HepG2 (cell line): ENCODE data around the gene TMTC3. TPM values are rescaled to one million over a fixed set of nuclear protein-coding genes. Genes with fewer than 3 reads are reported as not detected.

Experiments used
- ATAC-seq: fragments of 200-7000 bp; cut with Tn5 transposase; 3 replicates; pipeline ENCODE4 v1.9.1; 2020; ENCODE audit warnings: mild to moderate bottlenecking, moderate library complexity
- Bru-seq: library from RNA; stranded (reverse); fragments of 400-500 nt; gene quantifications from one replicate; lab custom pipeline; 2021; lab: Mats Ljungman, UMichigan
- BruChase-seq, 2 experiments: library from RNA; stranded (reverse); fragments of 400-500 nt; gene quantifications; one replicate each; lab custom pipeline; 2021; lab: Mats Ljungman, UMichigan
- BruUV-seq: library from RNA; stranded (reverse); fragments of 400-500 nt; replicated peaks from 2 replicates; lab custom pipeline; 2021; lab: Mats Ljungman, UMichigan
- CTCF ChIA-PET: fragments of 300-600 bp; formaldehyde crosslinking; extraction: SDS; loops from one replicate; lab custom pipeline; 2021; ENCODE audit warnings: low total read pairs, inconsistent platforms, low intra/inter-chr PET ratio; lab: Yijun Ruan, JAX
- POLR2A ChIA-PET: fragments of 350-600 bp; sonication (Branson Sonifier 250); formaldehyde crosslinking; loops from one replicate; lab custom pipeline; 2020; ENCODE audit warnings: antibody characterized with exemption, inconsistent platforms; lab: Yijun Ruan, JAX
- DNase-seq: peaks from one replicate; pipeline ENCODE4 v3.0.0-alpha.2; 2015; ENCODE audit warnings: low spot score
- FAIRE-seq: peaks from 3 replicates; lab custom pipeline; 2011; peaks lifted over from hg19 to GRCh38; lab: Jason Lieb, UNC
- H2AFZ ChIP-seq: one replicate; pipeline ENCODE4 v1.6.1; 2011; ENCODE audit warnings: low read length, inconsistent platforms
- H3K27ac ChIP-seq: fragments of 300-600 bp; 3 replicates; pipeline ENCODE4 v1.8.0; 2011; ENCODE audit warnings: mixed run types, mild to moderate bottlenecking, mixed read lengths, low read length, inconsistent platforms; ENCODE audit not compliant: insufficient read depth; ENCODE audit errors: extremely low read length
- H3K27me3 ChIP-seq, 2 experiments: fragments of 200-600 bp in 1 of 2; 2 replicates in 1 of 2; 3 replicates in 1 of 2; pipeline versions ENCODE4 v1.6.0 to v1.8.0; 2011; ENCODE audit warnings: low read length in 2 of 2, mild to moderate bottlenecking in 2 of 2, moderate library complexity in 2 of 2, inconsistent platforms in 1 of 2; ENCODE audit not compliant: insufficient read depth in 2 of 2, control insufficient read depth in 1 of 2
- H3K36me3 ChIP-seq, 2 experiments: fragments of 200-600 bp in 1 of 2; replicated peaks in 1 of 2; 2 replicates in 1 of 2; 3 replicates in 1 of 2; pipeline versions ENCODE4 v1.5.1 to v1.8.0; 2011; ENCODE audit warnings: low read length in 2 of 2, inconsistent platforms in 1 of 2; ENCODE audit not compliant: insufficient read depth in 2 of 2, control insufficient read depth in 1 of 2
- H3K4me1 ChIP-seq: 2 replicates; pipeline ENCODE4 v1.5.1; 2012; ENCODE audit warnings: low read length, inconsistent platforms; ENCODE audit not compliant: insufficient read depth
- H3K4me2 ChIP-seq: 2 replicates; pipeline ENCODE4 v1.6.0; 2011; ENCODE audit warnings: low read depth, low read length, inconsistent platforms
- H3K4me3 ChIP-seq, 3 experiments: fragments of 200-600 bp in 1 of 3; sonication (generic), shearing (Covaris generic) in 1 of 3; replicated peaks in 1 of 3; 2 replicates each; pipeline ENCODE4 v1.5.1; 2011 to 2016; ENCODE audit warnings: low read length in 3 of 3, inconsistent platforms in 2 of 3, low read depth in 2 of 3, mild to moderate bottlenecking in 2 of 3, control low read depth in 1 of 3, mixed read lengths in 1 of 3; ENCODE audit not compliant: insufficient read depth in 1 of 3
- H3K79me2 ChIP-seq: one replicate; pipeline ENCODE4 v1.6.1; 2011; ENCODE audit warnings: low read length, inconsistent platforms; ENCODE audit not compliant: insufficient read depth
- H3K9ac ChIP-seq: 2 replicates; pipeline ENCODE4 v1.6.0; 2011; ENCODE audit warnings: mild to moderate bottlenecking, low read depth, low read length, inconsistent platforms; ENCODE audit not compliant: insufficient read depth
- H3K9me3 ChIP-seq: 2 replicates; pipeline ENCODE4 v1.5.1; 2012; ENCODE audit warnings: mild to moderate bottlenecking, low read length
- H4K20me1 ChIP-seq: 2 replicates; pipeline ENCODE4 v1.6.0; 2011; ENCODE audit warnings: inconsistent platforms, mild to moderate bottlenecking, low read length, moderate library complexity; ENCODE audit not compliant: insufficient read depth
- FOXC1 ChIP-seq: sonication (generic); formaldehyde crosslinking; IDR thresholded peaks from 2 replicates; pipeline ENCODE4 v1.8.0; 2022; ENCODE audit warnings: mild to moderate bottlenecking, missing genetic modification reagents, borderline replicate concordance
- IRX3 ChIP-seq: sonication (generic); formaldehyde crosslinking; IDR thresholded peaks from 2 replicates; pipeline ENCODE4 v1.8.1; 2023; ENCODE audit warnings: mild to moderate bottlenecking, low read depth, missing genetic modification reagents, borderline replicate concordance
- KDM2A ChIP-seq: sonication (generic); formaldehyde crosslinking; IDR thresholded peaks from 2 replicates; pipeline ENCODE4 v1.4.0; 2020; ENCODE audit warnings: low read depth, missing genetic modification reagents, borderline replicate concordance
- ZNF180 ChIP-seq: sonication (generic); formaldehyde crosslinking; IDR thresholded peaks from 2 replicates; pipeline ENCODE4 v1.4.0; 2020; ENCODE audit warnings: low read depth, missing genetic modification reagents, borderline replicate concordance
- ZNF30 ChIP-seq: sonication (generic); formaldehyde crosslinking; IDR thresholded peaks from 2 replicates; pipeline ENCODE4 v1.5.0; 2020; ENCODE audit warnings: mild to moderate bottlenecking, missing genetic modification reagents
- WGBS: methylation state at CpG from one replicate; pipeline ENCODE4 v1.1.6; 2017; ENCODE audit warnings: low lambda C conversion rate; 5-methylcytosine and 5-hydroxymethylcytosine counted together
- in situ Hi-C: cut with HindIII; loops from 2 replicates; pipeline ENCODE4 v1.10.0; 2017; ENCODE audit warnings: low pct_unique_long_range_greater_than_20kb; ENCODE audit not compliant: extremely low pct_ligation_motif_present
- intact Hi-C: fragments of 100-400 bp; cut with micrococcal nuclease; formaldehyde crosslinking; loops from one replicate; pipeline ENCODE4 v1.10.0; 2022; ENCODE audit not compliant: unreplicated experiment
- long read RNA-seq, 2 experiments: library from RNA in 1 of 2; library from polyadenylated mRNA in 1 of 2; stranded (forward) in 1 of 2; unstranded in 1 of 2; transcript quantifications; one replicate each; pipeline ENCODE4 v2.0.0, GENCODE V29; 2019 to 2022
- polyA minus RNA-seq, 3 experiments: library from RNA; depleted of rRNA, polyadenylated mRNA; stranded (reverse); fragments of >200 nt; gene quantifications; 2 replicates each; pipeline ENCODE4 v1.2.3, GENCODE V29; 2011; ENCODE audit warnings: low replicate concordance in 1 of 3
- polyA plus RNA-seq, 8 experiments: library from polyadenylated mRNA; depleted of rRNA in 3 of 8; stranded (reverse) in 7 of 8; unstranded in 1 of 8; fragments of >200 nt; fragmentation: Illumina TruSeq in 4 of 8; extraction: Trizol in 4 of 8; gene quantifications; 2 replicates each; pipeline versions ENCODE4 v1.2.1 to v1.2.3, GENCODE V29; 2011 to 2016; ENCODE audit warnings: low read depth in 4 of 8, missing spikeins in 1 of 8, mixed read lengths in 1 of 8; ENCODE audit not compliant: insufficient read depth in 1 of 8
- total RNA-seq, 5 experiments: library from RNA; depleted of rRNA; stranded (reverse); fragments of >200 nt; fragmentation: Illumina TruSeq; extraction: Trizol; gene quantifications; 2 replicates each; pipeline ENCODE4 v1.2.3, GENCODE V29; 2016; ENCODE audit warnings: low read depth in 1 of 5
- TF ChIP-seq, protein P1 (sequence below): sonication (generic); formaldehyde crosslinking; IDR thresholded peaks from 2 replicates; pipeline ENCODE4 v1.9.0; 2022; ENCODE audit warnings: low read depth, missing genetic modification reagents
- TF ChIP-seq, protein P2 (sequence below): sonication (generic); formaldehyde crosslinking; IDR thresholded peaks from 2 replicates; pipeline ENCODE4 v1.4.0; 2020; ENCODE audit warnings: mild to moderate bottlenecking, missing genetic modification reagents

The TMTC3 gene
- total RNA-seq (2016; rRNA removed; fragmentation: Illumina TruSeq; extraction: Trizol) (18.6 and 22.5 TPM in 2 replicates), polyA plus RNA-seq (2011; rRNA removed) (4.2 and 6.3 TPM in 2 replicates), polyA minus RNA-seq (2011; rRNA and poly(A)+ RNA removed; ENCODE audit: low replicate concordance) (18.8 and 31.6 TPM in 2 replicates), Bru-seq, nascent RNA (percentile 57 among the genes with signal in this experiment), BruChase-seq, experiment 1, labeled RNA remaining after a 6-hour chase (percentile 68 among the genes with signal in this experiment), BruChase-seq, experiment 2, labeled RNA remaining after a 2-hour chase (percentile 59 among the genes with signal in this experiment)
- 5.6 and 7.3 TPM in 2 replicates for total RNA-seq (2016; cell fraction: cytosol; rRNA removed; fragmentation: Illumina TruSeq; extraction: Trizol; ENCODE audit: low read depth)
- total RNA-seq (2016; cell fraction: insoluble cytoplasmic fraction; rRNA removed; fragmentation: Illumina TruSeq; extraction: Trizol): 18.4 and 24.0 TPM in 2 replicates
- total RNA-seq (2016; cell fraction: membrane; rRNA removed; fragmentation: Illumina TruSeq; extraction: Trizol): 8.7 and 11.5 TPM in 2 replicates
- 22.3 and 26.5 TPM in 2 replicates for total RNA-seq (2016; cell fraction: nucleus; rRNA removed; fragmentation: Illumina TruSeq; extraction: Trizol)
- polyA plus RNA-seq (2011; cell fraction: cytosol; rRNA removed): 1.8 and 3.5 TPM in 2 replicates
- polyA plus RNA-seq (2011; cell fraction: nucleus; rRNA removed): 0.84 and 1.2 TPM in 2 replicates
- 3.4 and 4.2 TPM in 2 replicates for polyA plus RNA-seq (2012)
- polyA plus RNA-seq (2016; cell fraction: cytosol; fragmentation: Illumina TruSeq; extraction: Trizol; ENCODE audit: low read depth): 0.27 and 0.31 TPM in 2 replicates
- 5.5 and 6.0 TPM in 2 replicates for polyA plus RNA-seq (2016; cell fraction: insoluble cytoplasmic fraction; fragmentation: Illumina TruSeq; extraction: Trizol; ENCODE audit: low read depth)
- polyA plus RNA-seq (2016; cell fraction: membrane; fragmentation: Illumina TruSeq; extraction: Trizol; ENCODE audit: low read depth): 0.89 and 1.1 TPM in 2 replicates
- polyA plus RNA-seq (2016; cell fraction: nucleus; fragmentation: Illumina TruSeq; extraction: Trizol; ENCODE audit: insufficient read depth, low read depth): 12.1 and 12.7 TPM in 2 replicates
- polyA minus RNA-seq (2011; cell fraction: cytosol; rRNA and poly(A)+ RNA removed): 19.4 and 20.7 TPM in 2 replicates
- polyA minus RNA-seq (2011; cell fraction: nucleus; rRNA and poly(A)+ RNA removed): 8.9 and 12.7 TPM in 2 replicates
- long read RNA-seq, experiment 1, full-length matches to known transcripts: 1 of 12 reads
- long read RNA-seq, experiment 1, partial matches to known transcripts: 0 of 12 reads
- long read RNA-seq, experiment 1, other reads (novel, unspliced or antisense): 11 of 12 reads
- long read RNA-seq, experiment 2, full-length matches to known transcripts: 1 of 15 reads
- long read RNA-seq, experiment 2, partial matches to known transcripts: 0 of 15 reads
- long read RNA-seq, experiment 2, other reads (novel, unspliced or antisense): 14 of 15 reads

DNA sequence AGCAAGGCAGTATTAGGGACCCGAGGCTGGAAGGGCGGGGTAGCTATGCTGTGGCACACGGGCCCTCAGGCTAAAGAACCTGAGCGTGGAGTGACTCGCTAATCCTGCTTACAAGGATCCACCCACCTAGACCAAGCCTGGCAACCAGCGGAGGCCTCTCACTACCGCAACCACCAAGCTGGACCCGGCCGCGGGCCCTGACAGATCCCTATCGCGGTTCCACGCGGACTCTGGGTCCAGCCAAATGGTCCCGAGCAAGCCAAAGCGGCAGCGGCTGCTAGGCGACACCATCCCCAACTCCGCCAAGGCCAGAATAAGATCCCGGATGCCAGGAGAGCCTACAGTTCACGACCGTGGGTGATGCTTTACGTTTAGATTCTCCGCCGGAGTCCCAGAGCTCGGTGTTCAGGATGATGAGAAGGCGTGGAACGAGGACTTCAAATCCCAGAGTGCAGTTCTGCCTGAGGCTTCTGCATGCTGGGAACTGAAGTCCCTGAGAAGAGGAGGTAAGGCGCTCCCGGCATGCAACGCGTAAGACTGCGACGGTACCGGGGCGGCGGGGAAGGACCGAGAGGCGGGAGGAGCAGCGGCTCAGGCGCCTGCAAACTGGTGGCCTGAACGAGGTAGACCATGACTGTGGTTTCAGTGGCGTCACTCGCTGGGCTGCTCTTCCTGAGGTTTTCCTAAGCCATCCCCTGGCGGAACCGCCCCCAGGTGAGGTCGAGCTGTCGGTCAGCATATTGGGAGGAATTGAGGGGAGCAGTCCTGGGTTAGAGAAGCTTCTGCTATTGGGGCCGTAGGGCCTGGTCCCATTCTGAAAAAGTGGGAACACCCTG, at the start of gene TMTC3, which contains the start of gene CEP290:
Gene TMTC3, plus strand, starts transcription at position 534 of the 836 bp plus-strand sequence. CDS start 6,009 bp downstream, outside the sequence.
Gene CEP290, minus strand, starts transcription at position 315 of the 836 bp plus-strand sequence. CDS start 781 bp downstream, outside the sequence.
- H3K4me2 ChIP-seq: peak within 1 kb of the TSS; percentile 78
- FAIRE-seq: peak; percentile 99
- intact Hi-C loops (loop anchor here (5.0 to 10.0 kb wide), 5 partner anchors 35 to 873 kb away; a partner anchor contains a TSS), in situ Hi-C loops (loop anchor here (25.0 kb wide), 1 partner anchor 845 kb away; no protein-coding TSS in a partner anchor)
- CTCF ChIA-PET: no interaction called here
- H4K20me1 ChIP-seq: no peaks in the 10 kb centered on the region
- no peaks in the 10 kb centered on the region; a peak in 1 of 5 replicates for H3K27me3 ChIP-seq
- peak within 1 kb of the TSS; percentile 69 for H3K9ac ChIP-seq
- BruUV-seq: no TSS peak
- H3K9me3 ChIP-seq: no peaks in the 10 kb centered on the region
- peak; percentile 99 for DNase-seq
- H3K27ac ChIP-seq: peak within 1 kb of the TSS; percentile 68
- 3% methylated on average over 6 of the region's 49 CpGs for WGBS
- peaks cover 11% of the 10 kb centered on the region for H3K79me2 ChIP-seq
- H3K4me1 ChIP-seq: peaks cover 34% of the 10 kb centered on the region
- POLR2A ChIA-PET: interaction anchor here (0.6 to 1.4 kb wide), 4 partner anchors 11 to 109 kb away, joined by 3 to 5 read pairs (median 4); a partner anchor contains a TSS
- no peaks in the 10 kb centered on the region for H3K36me3 ChIP-seq
- peak; percentile 97 for ATAC-seq
- peak within 1 kb of the TSS; percentile 73 to 86 (median 75) for H3K4me3 ChIP-seq
- H2AFZ ChIP-seq: peak within 1 kb of the TSS; percentile 48
- TF ChIP-seq, protein P1, sequence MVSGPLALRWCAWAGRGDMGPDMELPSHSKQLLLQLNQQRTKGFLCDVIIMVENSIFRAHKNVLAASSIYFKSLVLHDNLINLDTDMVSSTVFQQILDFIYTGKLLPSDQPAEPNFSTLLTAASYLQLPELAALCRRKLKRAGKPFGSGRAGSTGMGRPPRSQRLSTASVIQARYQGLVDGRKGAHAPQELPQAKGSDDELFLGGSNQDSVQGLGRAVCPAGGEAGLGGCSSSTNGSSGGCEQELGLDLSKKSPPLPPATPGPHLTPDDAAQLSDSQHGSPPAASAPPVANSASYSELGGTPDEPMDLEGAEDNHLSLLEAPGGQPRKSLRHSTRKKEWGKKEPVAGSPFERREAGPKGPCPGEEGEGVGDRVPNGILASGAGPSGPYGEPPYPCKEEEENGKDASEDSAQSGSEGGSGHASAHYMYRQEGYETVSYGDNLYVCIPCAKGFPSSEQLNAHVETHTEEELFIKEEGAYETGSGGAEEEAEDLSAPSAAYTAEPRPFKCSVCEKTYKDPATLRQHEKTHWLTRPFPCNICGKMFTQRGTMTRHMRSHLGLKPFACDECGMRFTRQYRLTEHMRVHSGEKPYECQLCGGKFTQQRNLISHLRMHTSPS (CRISPR knock-in tag): no peak; the same call in 1 of the 2 replicates
- TF ChIP-seq, protein P2, sequence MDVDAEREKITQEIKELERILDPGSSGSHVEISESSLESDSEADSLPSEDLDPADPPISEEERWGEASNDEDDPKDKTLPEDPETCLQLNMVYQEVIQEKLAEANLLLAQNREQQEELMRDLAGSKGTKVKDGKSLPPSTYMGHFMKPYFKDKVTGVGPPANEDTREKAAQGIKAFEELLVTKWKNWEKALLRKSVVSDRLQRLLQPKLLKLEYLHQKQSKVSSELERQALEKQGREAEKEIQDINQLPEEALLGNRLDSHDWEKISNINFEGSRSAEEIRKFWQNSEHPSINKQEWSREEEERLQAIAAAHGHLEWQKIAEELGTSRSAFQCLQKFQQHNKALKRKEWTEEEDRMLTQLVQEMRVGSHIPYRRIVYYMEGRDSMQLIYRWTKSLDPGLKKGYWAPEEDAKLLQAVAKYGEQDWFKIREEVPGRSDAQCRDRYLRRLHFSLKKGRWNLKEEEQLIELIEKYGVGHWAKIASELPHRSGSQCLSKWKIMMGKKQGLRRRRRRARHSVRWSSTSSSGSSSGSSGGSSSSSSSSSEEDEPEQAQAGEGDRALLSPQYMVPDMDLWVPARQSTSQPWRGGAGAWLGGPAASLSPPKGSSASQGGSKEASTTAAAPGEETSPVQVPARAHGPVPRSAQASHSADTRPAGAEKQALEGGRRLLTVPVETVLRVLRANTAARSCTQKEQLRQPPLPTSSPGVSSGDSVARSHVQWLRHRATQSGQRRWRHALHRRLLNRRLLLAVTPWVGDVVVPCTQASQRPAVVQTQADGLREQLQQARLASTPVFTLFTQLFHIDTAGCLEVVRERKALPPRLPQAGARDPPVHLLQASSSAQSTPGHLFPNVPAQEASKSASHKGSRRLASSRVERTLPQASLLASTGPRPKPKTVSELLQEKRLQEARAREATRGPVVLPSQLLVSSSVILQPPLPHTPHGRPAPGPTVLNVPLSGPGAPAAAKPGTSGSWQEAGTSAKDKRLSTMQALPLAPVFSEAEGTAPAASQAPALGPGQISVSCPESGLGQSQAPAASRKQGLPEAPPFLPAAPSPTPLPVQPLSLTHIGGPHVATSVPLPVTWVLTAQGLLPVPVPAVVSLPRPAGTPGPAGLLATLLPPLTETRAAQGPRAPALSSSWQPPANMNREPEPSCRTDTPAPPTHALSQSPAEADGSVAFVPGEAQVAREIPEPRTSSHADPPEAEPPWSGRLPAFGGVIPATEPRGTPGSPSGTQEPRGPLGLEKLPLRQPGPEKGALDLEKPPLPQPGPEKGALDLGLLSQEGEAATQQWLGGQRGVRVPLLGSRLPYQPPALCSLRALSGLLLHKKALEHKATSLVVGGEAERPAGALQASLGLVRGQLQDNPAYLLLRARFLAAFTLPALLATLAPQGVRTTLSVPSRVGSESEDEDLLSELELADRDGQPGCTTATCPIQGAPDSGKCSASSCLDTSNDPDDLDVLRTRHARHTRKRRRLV (CRISPR knock-in tag): peak; percentile 85; the same call in 1 of the 2 replicates
- no peak for TF ChIP-seq ZNF180 (CRISPR knock-in tag)
- TF ChIP-seq KDM2A (CRISPR knock-in tag): peak; percentile 90
- peak; percentile 22; the same call in 1 of the 2 replicates for TF ChIP-seq FOXC1 (CRISPR knock-in tag)
- no peak for TF ChIP-seq IRX3 (CRISPR knock-in tag)
- no peak for TF ChIP-seq ZNF30
